Left ventricle myocardium superior (tissue), 1 donor: ENCODE results near the gene PPP1R3F. TPM values are rescaled to one million over a fixed set of nuclear protein-coding genes. Genes with fewer than 3 reads are reported as not detected.

Experiments used
- ATAC-seq: fragments of 200-7000 bp; cut with Tn5 transposase; one replicate; pipeline ENCODE4 v1.9.1; 2020; ENCODE audit warnings: mild to moderate bottlenecking, moderate library complexity
- DNase-seq: peaks from one replicate; pipeline ENCODE4 v3.0.0-alpha.2; 2020
- intact Hi-C: fragments of 100-400 bp; cut with micrococcal nuclease; formaldehyde crosslinking; loops from one replicate; pipeline ENCODE4 v1.11.0; 2022
- total RNA-seq: library from RNA; stranded (reverse); fragmentation: NEBNext Ultra II Directional; extraction: Animal tissue kit (Norgen Biotek cat#: 25700); gene quantifications from one replicate; pipeline ENCODE4 v1.2.1, GENCODE V29; 2021
- donor health status: DM: no; HTN: yes; CAD: no; lungs with severe emphysema.

The PPP1R3F gene
- total RNA-seq, 1 donor from 2014 or later: 22.1 TPM

- ATAC-seq (no peak), DNase-seq (no peak)
- intact Hi-C loops: no loop called here
Measured at GRCh38 chrX:49247916-49248811, 21.4 kb upstream of the PPP1R3F start.

- no peak for ATAC-seq
- intact Hi-C loops: no loop called here
- DNase-seq: no peak
Measured at GRCh38 chrX:49249071-49249470, 20.5 kb upstream of the PPP1R3F start.

GRCh38 chrX:49249616-49250015 lies 20.0 kb upstream of the PPP1R3F start:
- DNase-seq (no peak), ATAC-seq (no peak)
- intact Hi-C loops: no loop called here

- no peak for ATAC-seq
Measured at GRCh38 chrX:49250066-49250465, 19.5 kb upstream of the PPP1R3F start.

GRCh38 chrX:49250578-49250977 lies 19.0 kb upstream of the PPP1R3F start:
- intact Hi-C loops: no loop called here
- ATAC-seq (no peak), DNase-seq (no peak)

More at GRCh38 chrX:49250066-49250465, 19.5 kb upstream of the PPP1R3F start:
- intact Hi-C loops: no loop called here
- no peak for DNase-seq

GRCh38 chrX:49251325-49251724 lies 18.3 kb upstream of the PPP1R3F start:
- intact Hi-C loops: no loop called here
- ATAC-seq: no peak
- no peak for DNase-seq

GRCh38 chrX:49254639-49255038 lies 15.0 kb upstream of the PPP1R3F start:
- intact Hi-C loops: no loop called here
- no peak for ATAC-seq
- DNase-seq: no peak

GRCh38 chrX:49256268-49256995 lies 13.2 kb upstream of the PPP1R3F start:
- intact Hi-C loops: no loop called here
- ATAC-seq (no peak), DNase-seq (no peak)

GRCh38 chrX:49257074-49257790 lies 12.4 kb upstream of the PPP1R3F start:
- DNase-seq (no peak), ATAC-seq (no peak)

GRCh38 chrX:49257846-49258748 lies 11.5 kb upstream of the PPP1R3F start:
- ATAC-seq: no peak
- no peak for DNase-seq
- intact Hi-C loops: no loop called here

More at GRCh38 chrX:49257074-49257790, 12.4 kb upstream of the PPP1R3F start:
- intact Hi-C loops: no loop called here

GRCh38 chrX:49258749-49259124 lies 10.9 kb upstream of the PPP1R3F start:
- ATAC-seq (no peak), DNase-seq (no peak)
- intact Hi-C loops: no loop called here

GRCh38 chrX:49260221-49260985 lies 9.2 kb upstream of the PPP1R3F start:
- intact Hi-C loops: no loop called here
- ATAC-seq (no peak), DNase-seq (no peak)

GRCh38 chrX:49262603-49263002 lies 7.0 kb upstream of the PPP1R3F start:
- ATAC-seq (no peak), DNase-seq (no peak)
- intact Hi-C loops: no loop called here

- DNase-seq: no peak
- intact Hi-C loops: no loop called here
- ATAC-seq: no peak
Measured at GRCh38 chrX:49263631-49264030, 6.0 kb upstream of the PPP1R3F start.

- ATAC-seq (no peak), DNase-seq (no peak)
- intact Hi-C loops: no loop called here
Measured at GRCh38 chrX:49264460-49264859, 5.1 kb upstream of the PPP1R3F start, which contains the start of gene FOXP3. TSS of gene FOXP3 (minus strand) at chrX:49264710. CDS start at chrX:49258505, 6,205 bp downstream.

- DNase-seq: no peak
- intact Hi-C loops: no loop called here
- no peak for ATAC-seq
Measured at GRCh38 chrX:49266523-49267445, 2.8 kb upstream of the PPP1R3F start.

GRCh38 chrX:49268702-49269009 lies 937 bp upstream of the PPP1R3F start:
- intact Hi-C loops: no loop called here
- DNase-seq: no peak
- ATAC-seq: no peak
